HG02642 (cell line): ENCODE measurements around the gene CIRBP.
"Not testable (repeated sequence)": the region's sequence is repeated elsewhere in the genome, so short reads cannot be mapped to it uniquely, and the experiment has no call there.

Experiments
- ATAC-seq: cut with Tn5 transposase; IDR thresholded peaks from one replicate; pipeline ENCODE4 v1.9.1; 2021; ENCODE audit warnings: mild to moderate bottlenecking; ENCODE audit not compliant: unreplicated experiment, poor library complexity

The CIRBP gene

DNA sequence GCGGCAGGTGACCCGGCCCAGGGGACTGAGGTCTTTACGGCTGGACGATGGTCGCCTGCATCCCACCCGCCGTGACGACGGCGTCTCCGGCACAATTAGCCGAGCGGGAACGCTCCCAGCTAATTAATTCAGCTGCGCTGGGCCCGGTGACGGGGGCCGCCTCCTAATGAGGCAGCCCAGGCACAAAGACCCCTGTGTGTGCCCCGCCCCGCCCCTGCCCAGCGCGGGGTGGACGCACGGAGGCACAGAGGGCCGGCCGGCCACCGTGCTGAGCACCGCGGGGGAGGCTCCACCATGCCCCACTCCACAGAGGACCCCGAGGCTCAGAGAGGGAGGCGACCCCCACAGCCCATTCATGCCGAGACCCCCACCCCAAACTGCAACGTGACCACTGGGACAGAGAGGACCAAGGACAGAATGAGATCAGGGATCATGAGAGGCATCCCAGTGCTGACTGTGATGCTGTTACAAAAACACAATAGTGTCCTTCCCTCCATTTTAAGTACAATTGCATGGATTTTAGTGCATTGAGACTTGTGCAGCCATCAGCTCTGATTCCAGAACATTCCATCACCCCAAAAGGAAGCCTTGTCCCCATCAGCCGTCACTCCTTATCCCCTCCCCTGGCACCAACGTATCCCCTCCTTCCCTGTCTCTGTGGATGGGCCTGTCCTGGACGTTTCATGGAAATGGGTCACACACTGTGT lies 33.6 kb downstream of the CIRBP start:
- ATAC-seq: no peak

DNA sequence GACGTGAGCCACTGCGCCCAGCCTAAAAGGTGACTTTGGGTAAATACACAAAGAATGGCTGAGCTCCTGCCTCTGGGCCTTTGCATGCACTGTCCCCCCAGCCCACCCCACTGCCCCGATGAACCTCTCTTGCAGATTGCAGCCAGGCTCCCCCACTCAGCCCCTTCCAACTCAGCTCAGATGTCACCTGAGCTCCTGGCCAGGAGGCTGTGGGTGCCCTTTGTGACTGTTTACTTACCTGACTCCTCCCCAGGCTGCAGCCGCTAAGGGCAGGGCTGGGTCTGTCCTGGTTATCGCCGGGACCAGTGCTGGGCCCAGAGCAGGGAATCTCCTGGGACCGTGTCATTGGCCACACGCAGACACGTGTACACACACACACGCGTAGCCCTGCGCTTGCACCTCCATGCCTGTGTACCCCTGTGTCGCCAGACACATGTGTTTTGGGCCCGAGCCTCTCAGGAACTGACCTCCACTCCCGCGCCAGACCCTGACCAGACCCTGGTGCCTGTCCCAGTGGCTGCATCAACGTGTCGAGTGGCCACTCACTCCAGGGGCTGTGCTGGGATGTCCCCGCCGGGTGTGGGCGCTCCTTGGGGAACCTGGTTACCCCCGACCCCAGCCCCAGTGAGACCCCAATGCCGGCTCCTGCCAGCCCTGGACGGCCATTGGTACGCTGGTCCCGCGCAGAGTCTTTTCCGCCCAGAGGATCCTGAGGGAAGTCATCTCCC lies 35.2 kb downstream of the CIRBP start:
- ATAC-seq: no peak

DNA sequence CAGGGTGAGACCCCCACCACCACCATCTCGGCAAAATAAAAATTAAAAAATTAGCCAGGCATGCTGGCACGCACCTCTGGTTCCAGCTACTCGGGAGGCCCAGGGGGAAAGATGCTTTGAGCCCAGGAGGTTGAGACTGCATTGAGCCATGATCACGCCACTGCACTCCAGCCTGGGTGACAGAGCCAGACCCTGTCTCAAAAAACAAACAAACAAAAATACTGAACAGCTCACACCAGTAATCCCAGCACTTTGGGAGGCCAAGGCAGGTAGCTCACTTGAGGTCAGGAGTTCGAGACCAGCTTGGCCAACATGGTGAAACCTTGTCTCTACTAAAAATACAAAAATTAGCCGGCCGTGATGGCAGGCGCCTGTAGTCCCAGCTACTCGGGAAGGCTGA lies 36.2 kb downstream of the CIRBP start:
- not testable (repeated sequence) for ATAC-seq

DNA sequence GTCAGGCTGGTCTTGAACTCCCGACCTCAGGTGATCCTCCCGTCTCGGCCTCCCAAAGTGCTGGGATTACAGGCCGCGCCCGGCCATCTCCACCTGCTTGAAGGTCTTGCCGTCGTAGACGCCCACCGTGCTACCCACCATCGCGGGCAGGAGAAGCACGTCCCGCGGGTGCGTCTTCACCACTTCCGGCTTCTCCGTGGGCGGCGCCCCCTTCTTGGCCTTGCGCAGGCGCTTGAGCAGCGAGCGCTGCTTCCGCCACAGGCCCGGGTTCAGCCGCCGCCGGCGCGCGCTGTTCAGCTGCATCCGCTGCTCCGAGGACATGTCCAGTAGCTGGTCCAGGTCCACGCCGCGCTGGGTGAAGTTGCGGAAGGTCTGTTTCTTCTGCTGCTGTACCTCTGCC lies 38.2 kb downstream of the CIRBP start:
- ATAC-seq: no peak

DNA sequence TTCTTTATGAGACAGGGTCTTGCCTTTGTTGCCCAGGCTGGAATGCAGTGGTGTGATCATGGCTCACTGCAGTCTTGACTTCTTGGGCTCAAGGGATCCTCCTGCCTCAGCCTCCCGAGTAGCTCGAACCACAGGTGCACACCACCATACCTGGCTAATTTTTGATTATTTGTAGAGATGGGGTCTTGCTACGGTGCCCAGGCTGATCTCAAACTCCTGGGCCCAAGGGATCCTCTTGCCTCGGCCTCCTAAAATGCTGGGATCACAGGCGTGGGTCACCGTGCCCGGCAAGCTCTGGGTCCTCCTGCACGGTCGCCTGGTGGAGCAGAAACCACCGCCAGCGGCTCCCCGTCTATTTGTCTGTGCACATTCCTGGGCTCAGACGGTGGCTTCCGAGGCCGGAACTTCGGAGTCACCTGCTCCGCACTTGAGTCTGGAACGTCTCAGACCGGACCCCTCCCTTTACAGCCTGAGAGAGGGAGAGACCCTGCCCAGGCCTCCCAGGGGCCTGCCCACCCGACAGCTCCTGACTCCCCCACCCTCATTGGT lies 38.7 kb downstream of the CIRBP start:
- no peak for ATAC-seq

DNA sequence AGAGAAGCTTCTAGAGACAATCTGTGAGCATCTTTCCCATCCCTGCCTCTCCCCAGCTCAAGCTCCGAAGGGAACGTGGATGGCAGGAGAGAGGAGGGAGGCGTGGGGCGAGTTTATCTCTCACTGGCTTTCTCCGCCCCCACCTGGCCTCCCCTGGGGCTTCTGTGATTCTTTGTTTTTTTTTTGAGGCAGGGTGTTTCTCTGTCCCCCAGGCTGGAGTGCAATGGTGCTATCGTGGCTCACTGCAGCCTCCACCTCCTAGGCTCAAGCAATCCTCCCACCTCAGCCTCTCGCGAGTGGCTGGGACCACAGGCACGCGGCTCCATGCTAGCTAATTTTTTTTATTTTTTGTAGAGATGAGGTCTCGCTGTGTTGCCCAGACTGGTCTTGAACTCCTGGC lies 39.6 kb downstream of the CIRBP start:
- ATAC-seq: no peak

DNA sequence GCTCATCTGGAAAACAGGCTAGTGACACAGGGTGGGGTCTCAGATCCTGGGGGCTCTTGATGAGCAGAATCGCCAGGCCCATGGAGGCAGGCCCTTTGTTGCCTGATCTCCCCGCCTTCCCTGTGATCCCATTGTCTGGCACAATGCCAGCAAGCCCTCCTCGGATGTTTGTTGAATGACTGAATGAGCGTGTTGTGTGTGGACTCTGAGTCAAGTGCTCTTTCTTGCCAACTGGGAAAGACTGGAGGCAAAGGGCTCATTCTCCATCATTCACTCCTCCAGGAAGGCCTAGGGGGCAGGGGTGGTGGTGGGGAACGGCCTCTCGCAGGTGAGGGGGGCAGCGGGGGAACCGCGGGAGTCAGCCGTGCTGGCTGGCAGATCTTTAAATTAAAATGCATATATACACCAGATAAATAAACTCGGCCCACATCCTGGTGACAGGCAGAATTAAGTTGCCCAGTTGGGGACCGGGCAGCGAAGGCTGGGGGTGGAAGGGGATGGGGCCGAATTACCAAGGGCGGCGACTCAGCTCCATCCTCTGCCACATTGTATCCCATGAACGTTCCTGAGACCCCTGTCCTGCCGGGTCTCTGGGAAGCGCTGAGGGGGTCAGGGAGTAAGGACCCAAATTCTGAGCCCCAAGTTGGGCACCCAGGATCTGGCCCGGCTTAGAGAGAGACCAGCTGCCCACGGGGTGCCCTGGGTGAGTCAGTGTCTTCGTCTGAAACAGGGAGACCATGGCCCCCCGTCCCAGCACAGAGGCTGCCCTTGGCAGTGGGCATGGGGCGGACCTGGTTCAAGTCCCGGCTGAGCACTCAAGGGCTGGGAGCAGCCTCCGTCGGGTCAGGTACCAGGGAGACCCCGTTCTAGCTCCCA lies 41.1 kb downstream of the CIRBP start:
- no peak for ATAC-seq

DNA sequence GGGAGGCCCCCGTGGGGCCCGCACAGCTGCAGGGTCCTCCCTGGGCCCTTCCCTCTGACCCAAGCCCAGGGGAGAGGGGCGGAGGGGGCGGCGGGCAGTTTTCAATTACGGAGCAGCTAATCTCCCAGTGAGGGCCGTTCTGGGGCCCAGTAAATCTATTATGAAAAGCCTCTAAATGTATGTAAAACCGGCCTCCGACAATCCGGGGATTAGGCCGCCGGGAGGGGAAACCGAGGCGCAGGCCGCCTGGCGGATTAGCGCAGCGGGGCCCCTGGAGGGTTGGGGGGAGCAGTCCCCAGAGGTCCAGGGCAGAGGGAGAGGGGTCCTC lies 41.7 kb downstream of the CIRBP start:
- ATAC-seq: no peak

DNA sequence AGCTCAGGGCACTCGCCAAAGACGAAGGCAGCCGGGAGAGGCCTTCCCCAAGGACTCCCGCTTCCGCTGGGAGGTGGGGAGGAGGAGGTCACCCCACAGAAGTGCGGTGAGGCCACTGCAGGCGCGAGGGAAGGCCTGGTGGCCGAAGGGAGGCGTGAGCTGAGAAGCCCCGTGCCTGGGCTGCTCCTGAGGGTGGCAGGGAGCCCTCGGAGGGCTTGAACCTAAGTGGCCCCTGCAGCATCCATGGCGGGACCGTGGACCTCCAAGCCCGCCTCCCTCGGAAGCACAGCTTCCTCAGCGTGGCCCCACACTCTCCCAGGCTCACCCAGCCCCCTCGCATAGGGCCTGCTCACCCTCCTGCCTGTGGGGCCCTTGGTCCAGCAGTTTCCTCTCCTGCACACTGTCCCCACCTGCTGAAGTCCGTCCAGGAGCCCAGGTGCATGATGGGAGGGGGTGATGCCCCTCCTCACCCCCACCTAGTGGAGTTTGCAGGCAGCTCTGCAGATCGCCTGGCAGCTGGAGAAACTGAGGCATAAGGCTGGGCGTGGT lies 42.5 kb downstream of the CIRBP start:
- no peak for ATAC-seq

DNA sequence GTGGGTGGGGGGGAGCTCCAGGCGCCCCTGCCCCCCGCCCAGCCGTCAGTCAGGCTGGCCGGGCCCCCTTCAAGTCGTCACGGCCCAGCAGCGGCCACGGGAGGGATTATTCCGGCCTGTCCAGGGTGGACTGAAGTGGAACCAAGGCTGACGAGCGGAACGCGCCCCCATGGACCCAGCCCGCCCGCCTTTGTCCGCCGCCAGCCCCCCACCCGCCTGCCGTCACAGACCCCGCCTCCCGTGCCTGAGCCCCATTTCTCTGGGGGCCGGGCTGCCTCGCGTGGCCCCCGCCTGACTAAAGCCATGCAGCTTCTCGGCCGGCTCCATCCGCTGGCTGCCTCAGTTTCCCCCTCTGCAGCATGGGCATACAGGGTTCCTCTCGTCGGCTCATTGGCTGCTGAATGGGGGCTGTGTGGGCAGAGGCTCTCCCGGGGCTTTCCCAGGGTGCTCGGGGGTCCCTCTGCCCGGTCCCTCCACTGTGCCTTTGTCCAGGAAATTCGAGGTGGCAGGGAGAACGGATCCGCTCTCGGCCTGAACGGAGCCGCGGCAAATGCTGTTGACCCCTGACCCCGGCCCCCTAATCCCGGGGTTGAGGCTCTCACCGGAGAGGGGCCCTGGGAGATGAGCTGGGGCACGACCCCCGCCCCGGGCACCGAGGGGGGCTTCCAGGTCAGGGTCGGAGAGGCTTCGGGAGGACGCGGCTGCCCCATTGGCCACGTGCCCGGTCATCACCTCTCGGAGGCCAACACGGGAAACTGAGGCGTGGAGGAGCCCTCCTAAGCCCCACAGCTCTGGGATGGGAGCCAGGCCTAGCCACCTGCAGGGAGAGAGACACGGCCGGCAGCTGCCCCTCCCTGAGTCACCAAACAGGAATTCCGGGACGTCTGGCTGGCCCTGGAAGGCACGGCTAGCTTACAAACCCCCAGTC lies 43.9 kb downstream of the CIRBP start:
- no peak for ATAC-seq

DNA sequence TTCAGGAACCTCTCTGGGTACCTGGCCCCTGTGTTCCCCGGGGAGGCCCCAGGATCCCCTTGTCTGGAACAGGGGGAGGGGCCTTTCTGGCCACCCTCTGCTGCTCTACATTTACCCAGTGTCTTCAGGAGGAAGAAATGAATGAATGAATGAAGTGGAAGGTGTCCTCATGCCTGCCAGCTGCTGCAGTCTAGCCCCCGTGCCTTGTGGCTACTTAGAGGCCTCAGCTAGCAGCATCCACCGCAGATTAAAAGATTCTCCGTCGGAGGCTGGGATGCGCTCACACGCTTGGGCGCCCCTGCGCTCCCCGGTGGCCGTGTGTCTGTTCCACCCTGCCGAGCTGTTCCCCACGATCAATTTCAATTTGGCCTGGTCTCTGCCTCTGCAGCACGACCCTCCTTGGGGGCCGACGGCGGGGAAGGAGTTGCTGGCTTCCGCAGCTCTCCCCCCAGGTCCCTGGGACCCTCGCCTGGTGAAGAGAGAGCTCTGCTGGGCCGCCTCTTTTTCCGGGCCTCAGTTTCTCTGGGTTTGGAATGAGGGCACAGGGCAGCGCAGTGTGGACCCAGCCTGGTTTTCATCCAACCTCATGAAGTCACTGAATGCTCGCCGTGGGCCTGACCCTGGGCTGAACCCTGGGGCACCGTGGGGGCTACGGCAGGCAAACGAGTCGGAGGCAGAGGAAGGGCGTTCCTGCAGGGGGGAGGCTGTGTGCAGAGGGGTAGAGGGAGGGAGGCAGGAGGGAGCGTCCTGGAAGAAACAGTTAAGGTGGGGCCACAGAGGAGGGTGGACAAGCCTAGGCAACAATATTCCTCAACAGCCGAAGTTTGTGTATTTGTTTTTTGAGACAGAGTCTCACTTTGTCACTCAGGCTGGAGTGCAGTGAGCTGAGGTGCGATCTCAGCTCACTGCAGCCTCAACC lies 44.8 kb downstream of the CIRBP start:
- ATAC-seq: no peak

DNA sequence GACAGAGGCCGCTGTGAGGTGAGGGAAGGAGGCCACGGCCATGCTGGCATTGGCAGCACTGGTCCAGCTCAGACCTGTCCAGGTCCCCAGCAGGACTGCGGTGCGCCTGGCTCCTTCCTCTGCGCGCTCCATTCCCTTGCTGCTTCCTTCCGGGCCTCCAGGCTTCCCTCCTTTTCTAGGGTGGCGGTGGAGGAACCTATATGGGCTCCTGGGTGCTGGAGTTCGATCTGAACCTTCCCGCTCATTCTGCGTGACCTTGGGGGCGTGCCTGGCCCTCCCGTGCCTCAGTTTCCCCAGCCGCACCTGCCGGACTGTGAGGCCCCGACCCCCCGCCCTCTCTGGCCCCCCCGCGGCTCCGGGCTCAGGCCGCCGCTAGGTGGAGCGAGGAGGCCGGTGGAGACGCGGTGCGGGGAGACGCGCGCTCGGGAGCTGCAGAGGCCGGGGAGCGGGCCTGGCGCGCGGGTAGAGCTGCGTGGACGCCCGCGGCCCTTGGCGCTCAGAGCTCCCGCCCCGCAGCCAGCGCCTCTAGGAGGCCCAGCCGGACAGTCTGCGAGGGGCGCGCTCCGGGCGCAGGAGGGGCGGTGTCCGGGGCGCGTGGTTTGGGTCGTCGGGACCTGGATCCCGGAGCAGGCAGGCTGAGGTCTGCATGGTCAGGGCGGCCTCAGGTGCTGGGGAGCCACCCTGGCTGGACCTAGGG lies 46.5 kb downstream of the CIRBP start:
- ATAC-seq: no peak

DNA sequence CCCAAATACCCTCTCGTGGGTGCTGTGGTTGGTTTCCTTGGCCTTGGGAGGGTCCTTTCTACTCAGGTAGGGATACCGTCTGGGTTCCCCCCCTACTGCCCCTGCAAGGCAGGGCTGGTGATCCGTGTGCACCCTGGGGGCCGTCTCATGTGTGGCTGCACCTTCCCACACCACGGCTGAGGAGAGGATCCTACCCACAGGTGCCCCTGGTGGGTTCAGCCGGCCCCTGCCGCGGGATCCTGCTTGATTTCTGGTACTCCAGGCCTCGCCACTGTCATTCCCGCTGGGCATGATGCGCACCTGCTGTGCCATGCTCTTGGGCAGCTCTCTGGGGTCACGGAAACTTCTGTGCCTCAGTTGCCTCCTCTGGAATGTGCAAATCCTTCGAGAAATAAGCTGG lies 47.3 kb downstream of the CIRBP start:
- no peak for ATAC-seq

DNA sequence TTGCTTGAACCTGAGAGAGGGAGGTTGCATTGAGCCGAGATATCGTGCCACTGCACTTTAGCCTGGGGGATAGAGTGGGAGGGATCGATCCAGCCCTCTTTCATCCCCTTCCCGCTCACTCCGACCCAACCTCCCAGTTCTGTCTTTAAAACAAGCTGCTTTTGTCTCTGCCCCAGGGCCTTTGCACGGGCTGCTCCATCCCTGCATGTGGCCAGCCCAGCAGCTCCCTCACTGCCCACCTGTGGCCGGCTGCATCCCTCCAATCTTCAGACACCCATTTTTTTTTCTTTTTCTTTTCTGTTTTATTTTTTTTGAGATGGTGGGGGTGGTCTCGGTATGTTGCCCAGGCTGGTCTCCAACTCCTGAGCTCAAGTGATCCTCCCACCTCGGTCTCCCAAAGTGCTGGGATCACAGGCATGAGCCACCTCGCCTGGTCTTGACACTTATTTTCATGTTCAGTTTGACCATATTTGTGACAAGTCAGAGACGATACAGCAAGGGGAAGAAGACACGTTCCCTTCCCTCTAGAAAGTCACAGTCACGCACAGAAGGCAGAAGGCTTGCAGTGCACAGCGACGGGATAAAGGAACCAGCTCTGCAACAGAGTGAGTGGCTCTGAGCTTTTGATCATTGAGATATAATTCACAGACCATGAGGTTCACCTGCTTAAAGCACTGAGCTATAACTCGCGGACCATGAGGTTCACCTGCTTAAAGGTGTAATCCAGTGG lies 48.3 kb downstream of the CIRBP start:
- ATAC-seq: no peak

DNA sequence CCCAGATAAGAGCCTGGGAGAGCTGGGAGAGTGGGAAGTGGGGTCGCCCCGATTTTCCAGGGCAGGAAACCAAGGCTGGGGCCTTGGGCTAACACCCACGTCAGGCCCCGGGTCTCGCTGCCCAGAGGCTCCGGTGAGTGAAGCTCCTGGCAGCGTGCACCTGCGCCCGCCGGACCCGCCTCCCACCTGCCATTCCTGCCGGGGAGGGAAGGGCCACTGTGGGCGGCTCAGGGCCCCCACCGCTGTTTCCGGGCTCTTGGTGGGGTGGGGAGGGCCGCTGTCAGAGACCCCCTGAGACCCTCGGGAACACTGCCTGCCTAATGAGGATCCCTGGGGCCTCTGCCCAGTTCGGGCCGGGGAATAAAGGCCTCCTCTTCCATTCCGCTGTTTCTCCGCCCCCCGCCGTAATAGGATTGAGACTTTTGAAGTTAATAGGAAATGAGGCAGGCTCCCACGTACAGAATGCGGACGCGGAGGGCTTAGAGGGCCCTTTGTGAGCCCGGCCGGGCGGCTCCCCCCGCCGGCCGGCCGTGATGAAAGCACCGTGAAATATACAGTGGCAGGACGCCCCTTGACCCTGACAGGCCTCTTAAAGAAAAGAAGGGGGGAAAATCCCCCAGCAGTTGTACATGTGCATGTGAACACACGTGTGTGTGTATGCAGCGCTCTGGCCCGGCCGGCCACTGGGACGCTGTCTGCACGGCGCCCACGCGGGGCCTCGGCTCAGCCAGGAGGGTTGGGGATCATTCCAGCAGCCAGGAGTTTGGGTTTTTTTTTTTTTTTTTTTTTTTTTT lies 49.7 kb downstream of the CIRBP start:
- ATAC-seq: no peak

DNA sequence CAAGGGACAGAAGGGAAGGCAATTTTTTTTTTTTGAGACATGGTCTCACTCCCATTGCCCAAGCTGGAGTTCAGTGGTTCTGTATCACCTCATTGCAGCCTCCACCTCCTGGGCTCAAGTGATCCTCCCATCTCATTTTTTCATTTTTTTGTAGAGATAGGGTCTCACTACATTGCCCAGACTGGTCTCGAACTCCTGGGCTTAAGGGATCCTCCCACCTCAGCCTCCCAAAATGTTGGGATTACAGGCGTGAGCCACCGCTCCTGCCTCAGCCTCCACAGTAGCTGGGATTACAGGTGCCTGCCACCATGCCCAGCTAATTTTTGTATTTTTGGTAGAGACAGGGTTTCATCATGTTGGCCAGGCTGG lies 51.1 kb downstream of the CIRBP start:
- not testable (repeated sequence) for ATAC-seq

DNA sequence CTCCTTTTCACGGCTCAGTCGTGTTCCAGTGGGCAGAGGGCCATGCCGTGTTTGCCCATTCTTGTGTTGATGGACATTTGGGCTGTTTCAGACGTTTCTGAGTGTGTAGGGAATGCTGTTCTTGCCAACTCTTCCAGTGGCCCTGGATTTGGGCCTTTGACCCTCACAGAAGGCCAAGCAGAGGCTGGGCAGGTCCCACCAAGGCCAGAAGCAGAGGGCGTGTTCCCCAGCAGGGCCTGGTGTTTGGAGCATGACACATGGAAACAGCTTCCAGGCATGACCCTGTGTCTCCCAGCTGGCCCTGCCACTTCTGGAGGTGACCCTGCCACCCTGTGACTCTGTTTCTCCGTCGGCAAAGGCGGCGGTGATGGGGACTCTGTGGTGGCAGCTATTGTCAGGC lies 52.4 kb downstream of the CIRBP start:
- ATAC-seq: no peak
